WERI-Rb-1 (cell line): Measurements from ENCODE around the gene SLC2A1.

ENCODE experiments used
- DNase-seq: peaks from one replicate; pipeline ENCODE4 v3.0.0-alpha.2; 2020
- H3K27ac ChIP-seq: fragments of 250-450 bp; sonication (Bioruptor Pico); 2 replicates; pipeline ENCODE4 v1.5.1; 2020; ENCODE audit warnings: mild to moderate bottlenecking, moderate library complexity
- H3K27me3 ChIP-seq: fragments of 250-450 bp; sonication (Bioruptor Pico); 2 replicates; pipeline ENCODE4 v1.5.1; 2021; ENCODE audit warnings: mild to moderate bottlenecking, low read depth, moderate library complexity; ENCODE audit not compliant: insufficient read depth, severe bottlenecking
- H3K36me3 ChIP-seq: fragments of 250-450 bp; sonication (Bioruptor Pico); 2 replicates; pipeline ENCODE4 v1.5.1; 2020; ENCODE audit warnings: mild to moderate bottlenecking, moderate library complexity
- H3K4me3 ChIP-seq: 2 replicates; pipeline ENCODE4 v1.5.1; 2011; ENCODE audit warnings: low read depth, mild to moderate bottlenecking, control low read depth, low read length
- H3K9me3 ChIP-seq: fragments of 250-450 bp; sonication (Bioruptor Pico); 2 replicates; pipeline ENCODE4 v1.5.1; 2021; ENCODE audit warnings: mild to moderate bottlenecking, moderate library complexity; ENCODE audit not compliant: severe bottlenecking
- TF ChIP-seq, protein P1 (sequence below): IDR thresholded peaks from 2 replicates; pipeline ENCODE4 v1.5.1; 2011; ENCODE audit warnings: low read depth, mild to moderate bottlenecking, control low read depth, inconsistent platforms, low read length

SLC2A1 gene

GRCh38 chr1:42944246-42944928 lies 14.3 kb downstream of the SLC2A1 start:
- no peak overlapping the region for H3K4me3 ChIP-seq
- no peak overlapping the region for H3K27ac ChIP-seq
- no peak for DNase-seq
- H3K9me3 ChIP-seq, result no peaks in the 10 kb centered on the region
- H3K36me3 ChIP-seq, result peaks cover 76% of the 10 kb centered on the region
- TF ChIP-seq, protein P1, sequence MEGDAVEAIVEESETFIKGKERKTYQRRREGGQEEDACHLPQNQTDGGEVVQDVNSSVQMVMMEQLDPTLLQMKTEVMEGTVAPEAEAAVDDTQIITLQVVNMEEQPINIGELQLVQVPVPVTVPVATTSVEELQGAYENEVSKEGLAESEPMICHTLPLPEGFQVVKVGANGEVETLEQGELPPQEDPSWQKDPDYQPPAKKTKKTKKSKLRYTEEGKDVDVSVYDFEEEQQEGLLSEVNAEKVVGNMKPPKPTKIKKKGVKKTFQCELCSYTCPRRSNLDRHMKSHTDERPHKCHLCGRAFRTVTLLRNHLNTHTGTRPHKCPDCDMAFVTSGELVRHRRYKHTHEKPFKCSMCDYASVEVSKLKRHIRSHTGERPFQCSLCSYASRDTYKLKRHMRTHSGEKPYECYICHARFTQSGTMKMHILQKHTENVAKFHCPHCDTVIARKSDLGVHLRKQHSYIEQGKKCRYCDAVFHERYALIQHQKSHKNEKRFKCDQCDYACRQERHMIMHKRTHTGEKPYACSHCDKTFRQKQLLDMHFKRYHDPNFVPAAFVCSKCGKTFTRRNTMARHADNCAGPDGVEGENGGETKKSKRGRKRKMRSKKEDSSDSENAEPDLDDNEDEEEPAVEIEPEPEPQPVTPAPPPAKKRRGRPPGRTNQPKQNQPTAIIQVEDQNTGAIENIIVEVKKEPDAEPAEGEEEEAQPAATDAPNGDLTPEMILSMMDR, result no peak
- no peaks in the 10 kb centered on the region for H3K27me3 ChIP-seq

DNA sequence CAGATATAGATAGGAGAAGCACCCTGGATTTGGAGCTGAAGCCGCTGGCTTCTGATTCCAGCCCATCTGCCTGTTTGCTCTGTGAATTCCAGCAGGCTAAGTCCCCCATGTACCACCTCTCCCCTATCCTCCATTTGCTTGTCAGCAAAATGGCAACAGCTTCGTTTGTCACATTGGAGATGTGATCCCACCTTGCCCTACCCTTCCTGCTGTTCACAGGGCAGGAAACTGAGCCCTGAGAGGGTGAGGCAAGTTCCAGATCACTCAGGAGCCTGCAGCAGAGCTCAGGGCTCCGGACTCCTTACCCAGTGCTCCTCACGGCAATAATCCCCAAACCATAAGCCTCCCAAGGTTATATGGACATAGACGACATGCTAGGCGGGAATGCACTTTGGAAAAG lies 14.9 kb downstream of the SLC2A1 start:
- TF ChIP-seq, protein P1, result no peak
- no peak overlapping the region for H3K27ac ChIP-seq
- H3K27me3 ChIP-seq, result no peaks in the 10 kb centered on the region
- no peaks in the 10 kb centered on the region for H3K9me3 ChIP-seq
- peaks cover 82% of the 10 kb centered on the region for H3K36me3 ChIP-seq
- no peak overlapping the region for H3K4me3 ChIP-seq
- no peak for DNase-seq

- Histone ChIP-seq H3K36me3 (peaks cover 84% of the 10 kb centered on the region), H3K9me3 (no peaks in the 10 kb centered on the region), H3K4me3 (no peak overlapping the region), H3K27ac (no peak overlapping the region), H3K27me3 (no peaks in the 10 kb centered on the region)
- TF ChIP-seq, protein P1, result no peak
- no peak for DNase-seq
Observed at GRCh38 chr1:42943166-42943565, 15.5 kb downstream of the SLC2A1 start.

DNA sequence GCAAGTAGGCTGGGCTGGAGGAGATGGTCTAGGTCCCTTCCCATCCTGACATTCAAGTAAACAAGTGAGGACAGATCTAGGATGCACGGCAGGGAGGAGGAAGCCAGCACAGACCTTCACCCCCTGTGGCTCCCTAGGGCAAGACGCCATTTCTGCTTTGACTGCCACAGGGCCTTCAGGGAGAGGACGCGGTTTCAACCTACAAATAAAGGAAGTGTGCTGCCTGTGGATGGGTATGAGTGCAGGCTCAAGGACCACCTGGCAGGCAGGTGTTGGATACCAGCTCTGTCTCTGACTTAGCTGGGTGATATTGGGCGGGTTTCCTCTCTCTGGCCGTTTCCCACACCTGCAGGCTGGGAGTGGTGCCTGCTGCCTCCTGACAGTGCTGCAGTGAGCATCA lies 16.2 kb downstream of the SLC2A1 start:
- no peaks in the 10 kb centered on the region for H3K9me3 ChIP-seq
- TF ChIP-seq, protein P1, result no peak
- no peak overlapping the region for H3K27ac ChIP-seq
- no peaks in the 10 kb centered on the region for H3K27me3 ChIP-seq
- no peak for DNase-seq
- H3K4me3 ChIP-seq, result no peak overlapping the region
- peaks cover 88% of the 10 kb centered on the region for H3K36me3 ChIP-seq

DNA sequence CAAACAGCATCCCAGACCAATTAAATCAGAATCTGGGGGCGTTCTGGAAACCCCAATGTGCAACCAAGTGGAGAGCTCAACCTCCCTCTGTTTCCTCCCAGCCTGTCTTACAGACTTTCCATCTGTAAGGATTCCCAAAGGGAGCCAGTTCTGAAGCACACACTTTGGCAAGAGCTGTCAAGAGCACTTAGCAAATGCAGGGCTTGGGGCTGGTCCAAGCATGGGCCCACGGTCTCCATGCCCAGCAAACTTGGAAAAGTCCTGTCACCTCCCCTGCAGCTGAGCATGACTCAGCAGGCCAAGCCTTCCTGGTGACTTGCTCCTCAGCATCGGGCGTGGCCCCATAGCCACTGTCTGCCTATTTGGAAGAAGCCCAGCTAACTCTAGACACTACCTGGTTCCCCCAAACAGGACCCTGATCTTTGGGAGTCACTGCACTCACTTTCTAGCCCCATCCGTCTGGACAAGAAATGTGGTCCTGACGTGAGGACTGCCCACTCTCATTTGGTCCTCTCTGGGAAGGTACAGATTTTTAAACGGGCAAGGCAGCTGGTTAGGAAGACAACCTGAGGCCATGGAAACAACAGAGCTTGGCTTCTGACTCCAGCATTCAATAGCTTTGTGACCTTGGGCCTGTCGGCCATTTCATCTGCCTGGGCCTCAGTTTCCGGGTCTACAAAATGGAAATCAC lies 16.9 kb downstream of the SLC2A1 start:
- Histone ChIP-seq H3K4me3 (no peak overlapping the region), H3K36me3 (peaks cover 90% of the 10 kb centered on the region), H3K9me3 (no peaks in the 10 kb centered on the region), H3K27me3 (no peaks in the 10 kb centered on the region), H3K27ac (no peak overlapping the region)
- no peak for DNase-seq
- TF ChIP-seq, protein P1, result no peak
